ENCODE results near the gene IQUB.

Gene IQUB

GRCh38 chr7:123534383-123535260 lies at the start of gene IQUB:
IQUB (minus strand) TSS chr7:123534595; CDS start chr7:123512340, 22,255 bp downstream.
- peak; percentile 96 for DNase-seq (ENCODE audit: low read depth)
- no peak for TF ChIP-seq CTCF (IDR thresholded peaks at IDR 0.05; ENCODE audit: low read depth, low read length)
- no peak for TF ChIP-seq MYC (IDR thresholded peaks at IDR 0.05; ENCODE audit: low read depth, low read length)
- TF ChIP-seq POLR2A (IDR thresholded peaks at IDR 0.05; ENCODE audit: extremely low read depth, insufficient read length), result peak; percentile 58
- TF ChIP-seq MAX (IDR thresholded peaks at IDR 0.05; ENCODE audit: low read depth, low read length), result no peak; the same call in 1 of the 2 replicates
- H3K4me3 ChIP-seq (ENCODE audit: low read depth, low read length), result peak within 1 kb of the TSS; percentile 58

GRCh38 chr7:123583821-123584220 lies 49.4 kb upstream of the IQUB start:
- DNase-seq (ENCODE audit: low read depth), result no peak
- TF ChIP-seq MAX (IDR thresholded peaks at IDR 0.05; ENCODE audit: low read depth, low read length) (no peak), POLR2A (IDR thresholded peaks at IDR 0.05; ENCODE audit: extremely low read depth, insufficient read length) (no peak), MYC (IDR thresholded peaks at IDR 0.05; ENCODE audit: low read depth, low read length) (no peak), CTCF (IDR thresholded peaks at IDR 0.05; ENCODE audit: low read depth, low read length) (no peak)
- no peak overlapping the region for H3K4me3 ChIP-seq (ENCODE audit: low read depth, low read length)

- DNase-seq (ENCODE audit: low read depth), result no peak
- no peak for TF ChIP-seq POLR2A (IDR thresholded peaks at IDR 0.05; ENCODE audit: extremely low read depth, insufficient read length)
- no peak for TF ChIP-seq MAX (IDR thresholded peaks at IDR 0.05; ENCODE audit: low read depth, low read length)
- no peak for TF ChIP-seq CTCF (IDR thresholded peaks at IDR 0.05; ENCODE audit: low read depth, low read length)
- no peak for TF ChIP-seq MYC (IDR thresholded peaks at IDR 0.05; ENCODE audit: low read depth, low read length)
- no peak overlapping the region for H3K4me3 ChIP-seq (ENCODE audit: low read depth, low read length)
These were observed 46.7 kb upstream of the IQUB start for GRCh38 chr7:123581162-123581459.

- TF ChIP-seq CTCF (IDR thresholded peaks at IDR 0.05; ENCODE audit: low read depth, low read length) (peak; percentile 86), MYC (IDR thresholded peaks at IDR 0.05; ENCODE audit: low read depth, low read length) (no peak)
- no peak overlapping the region for H3K4me3 ChIP-seq (ENCODE audit: low read depth, low read length)
- peak; percentile 55 for DNase-seq (ENCODE audit: low read depth)
These were observed 46.2 kb upstream of the IQUB start for GRCh38 chr7:123580406-123581161.

- DNase-seq (ENCODE audit: low read depth), result no peak
- TF ChIP-seq CTCF (IDR thresholded peaks at IDR 0.05; ENCODE audit: low read depth, low read length), result no peak
- TF ChIP-seq MYC (IDR thresholded peaks at IDR 0.05; ENCODE audit: low read depth, low read length), result no peak
- no peak for TF ChIP-seq POLR2A (IDR thresholded peaks at IDR 0.05; ENCODE audit: extremely low read depth, insufficient read length)
- no peak for TF ChIP-seq MAX (IDR thresholded peaks at IDR 0.05; ENCODE audit: low read depth, low read length)
- H3K4me3 ChIP-seq (ENCODE audit: low read depth, low read length), result no peak overlapping the region
These were observed 45.0 kb upstream of the IQUB start for GRCh38 chr7:123579416-123579815.
